NCI-H128 (cell line): Measurements from ENCODE around the gene CAMK2B.
"Not testable (repeated sequence)": the region's sequence is repeated elsewhere in the genome, so short reads cannot be mapped to it uniquely, and the experiment has no call there.

Experiments
- DNase-seq: peaks from one replicate; lab custom pipeline; 2025; ENCODE audit not compliant: unreplicated experiment; lab: John Stamatoyannopoulos, UW

Gene CAMK2B

GRCh38 chr7:44194562-44195145 lies 130.7 kb downstream of the CAMK2B start:
- no peak for DNase-seq

DNA sequence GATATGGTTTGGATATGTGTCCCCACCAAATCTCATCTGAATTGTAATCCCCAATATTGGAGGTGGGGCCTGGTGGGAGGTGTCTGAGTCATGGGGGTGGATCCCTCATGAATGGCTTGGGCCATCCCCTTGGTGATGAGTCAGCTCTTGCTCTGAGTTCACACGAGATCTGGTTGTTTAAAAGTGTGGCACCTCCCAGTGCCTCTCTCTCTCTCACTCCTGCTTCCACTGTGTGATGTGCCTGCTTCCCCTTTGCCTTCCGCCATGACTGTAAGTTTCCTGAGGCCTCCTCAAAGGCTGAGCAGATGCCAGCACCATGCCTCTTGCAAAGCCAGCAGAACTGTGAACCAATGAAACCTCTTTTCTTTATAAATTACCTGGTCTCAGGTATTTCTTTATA lies 131.3 kb downstream of the CAMK2B start:
- no peak for DNase-seq

- no peak for DNase-seq
These were observed 132.2 kb downstream of the CAMK2B start for GRCh38 chr7:44193011-44193802.

GRCh38 chr7:44191171-44191570 lies 134.2 kb downstream of the CAMK2B start:
- no peak for DNase-seq

DNA sequence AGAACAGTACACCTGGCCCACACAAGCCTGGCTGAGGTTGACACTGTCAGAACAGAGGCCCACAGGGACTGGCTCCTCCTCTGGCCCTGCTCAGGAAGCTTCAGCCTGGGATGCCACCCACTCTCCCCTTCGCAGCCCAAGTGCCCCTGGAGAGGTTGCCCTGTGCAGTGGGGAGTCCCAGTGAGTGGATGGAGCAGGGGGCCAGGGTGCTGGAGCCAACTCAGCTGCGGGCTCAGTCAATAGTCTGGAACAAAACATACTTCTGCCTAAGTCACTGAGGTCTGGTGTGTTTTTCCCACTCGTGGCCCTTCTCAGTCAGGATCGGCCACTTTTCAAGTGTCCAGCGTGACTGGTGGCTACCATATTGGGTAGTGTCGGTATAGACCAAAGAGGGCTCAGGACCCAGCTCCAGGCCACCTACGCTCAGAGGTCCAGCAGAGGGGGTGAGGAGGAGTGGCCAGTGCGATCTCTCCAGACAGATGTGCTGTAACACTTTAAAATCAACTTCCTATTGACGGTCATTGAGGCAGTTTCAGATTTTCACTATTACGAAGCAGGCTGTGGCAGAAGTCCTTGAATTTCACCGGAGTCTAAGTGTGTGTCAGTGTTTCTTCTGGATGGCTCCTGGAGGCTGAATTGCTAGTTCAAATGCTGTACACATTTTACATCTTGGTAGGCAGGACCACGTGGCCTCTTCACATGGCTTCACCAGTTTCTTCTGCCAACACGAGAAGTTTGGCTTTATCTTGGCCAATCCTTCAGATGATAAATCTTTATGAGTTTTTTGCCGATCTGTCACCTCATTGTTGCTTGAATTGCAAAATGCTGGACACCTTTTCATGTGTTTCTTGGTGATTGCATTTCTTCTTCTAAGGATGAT lies 135.2 kb downstream of the CAMK2B start:
- no peak for DNase-seq

GRCh38 chr7:44189286-44189992 lies 136.0 kb downstream of the CAMK2B start, which contains the start of gene GCK:
Gene GCK (minus strand): TSS chr7:44189439. CDS start chr7:44188953, 486 bp downstream.
- DNase-seq: no peak

DNA sequence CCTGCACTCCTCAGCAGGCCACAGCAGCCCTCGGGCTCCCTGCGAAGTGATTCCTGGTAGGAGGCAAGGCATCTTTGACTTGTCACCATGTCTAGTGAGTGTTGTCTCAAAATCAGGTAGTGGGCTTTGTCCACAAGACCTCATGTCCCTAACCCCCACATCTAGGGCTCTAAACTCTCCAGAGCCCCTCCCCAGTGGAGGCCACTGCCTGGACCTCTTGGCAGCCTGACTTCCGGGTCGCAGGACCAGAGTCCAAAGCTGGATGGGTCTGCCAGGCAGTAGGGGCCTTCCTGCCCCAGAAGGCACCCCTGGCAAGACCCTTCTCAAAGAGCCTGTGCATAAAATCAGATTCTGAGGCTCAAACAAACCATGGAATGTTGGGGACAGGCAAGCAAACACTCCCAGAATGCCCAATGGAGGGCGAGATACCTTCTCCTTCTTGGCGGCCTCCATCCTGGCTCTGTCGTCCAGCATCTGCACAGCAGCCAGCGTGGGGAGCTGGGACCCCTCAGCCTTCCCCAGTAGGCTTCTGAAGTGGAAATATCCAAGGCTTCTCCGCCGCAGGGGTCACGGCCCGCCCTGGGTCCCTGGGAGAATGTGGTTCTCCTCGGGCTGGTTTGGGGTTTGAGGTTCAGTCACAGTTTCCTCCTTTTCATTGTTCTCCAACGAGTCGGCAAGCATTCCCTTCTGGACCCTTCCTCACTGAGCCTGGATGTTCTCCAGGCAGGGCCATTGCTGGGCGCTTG lies 136.7 kb downstream of the CAMK2B start:
- no peak for DNase-seq

- DNase-seq: no peak
These were observed 137.6 kb downstream of the CAMK2B start for GRCh38 chr7:44187636-44188416.

- no peak for DNase-seq
These were observed 138.7 kb downstream of the CAMK2B start for GRCh38 chr7:44186736-44187135.

- DNase-seq: no peak
These were observed 139.7 kb downstream of the CAMK2B start for GRCh38 chr7:44185729-44186128.

DNA sequence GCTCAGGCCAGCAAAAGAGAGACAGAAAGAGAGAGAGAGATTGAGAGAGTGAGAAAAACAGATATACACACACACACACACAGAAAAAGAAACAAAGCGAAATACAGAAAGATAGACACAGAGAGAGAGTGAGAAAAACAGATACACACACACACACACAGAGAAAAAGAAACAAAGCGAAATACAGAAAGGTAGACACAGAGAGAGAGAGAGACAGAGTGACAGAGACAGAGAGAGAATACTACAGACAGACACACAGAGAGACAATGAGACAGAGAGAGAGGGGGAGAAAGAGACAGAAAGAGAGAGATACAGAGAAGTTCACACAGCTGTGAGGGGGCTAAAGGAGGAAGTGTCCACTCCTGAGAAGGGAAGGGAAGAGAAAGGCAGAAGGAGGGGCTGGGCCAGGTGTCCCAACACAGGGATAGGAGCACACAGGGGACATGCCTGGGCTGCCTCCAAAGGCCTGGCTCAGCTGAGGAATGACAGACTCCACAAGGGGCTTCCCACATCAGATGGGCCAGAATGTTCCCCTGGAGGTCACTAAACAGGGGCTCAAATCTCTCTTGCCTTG lies 140.4 kb downstream of the CAMK2B start:
- DNase-seq: no peak

DNA sequence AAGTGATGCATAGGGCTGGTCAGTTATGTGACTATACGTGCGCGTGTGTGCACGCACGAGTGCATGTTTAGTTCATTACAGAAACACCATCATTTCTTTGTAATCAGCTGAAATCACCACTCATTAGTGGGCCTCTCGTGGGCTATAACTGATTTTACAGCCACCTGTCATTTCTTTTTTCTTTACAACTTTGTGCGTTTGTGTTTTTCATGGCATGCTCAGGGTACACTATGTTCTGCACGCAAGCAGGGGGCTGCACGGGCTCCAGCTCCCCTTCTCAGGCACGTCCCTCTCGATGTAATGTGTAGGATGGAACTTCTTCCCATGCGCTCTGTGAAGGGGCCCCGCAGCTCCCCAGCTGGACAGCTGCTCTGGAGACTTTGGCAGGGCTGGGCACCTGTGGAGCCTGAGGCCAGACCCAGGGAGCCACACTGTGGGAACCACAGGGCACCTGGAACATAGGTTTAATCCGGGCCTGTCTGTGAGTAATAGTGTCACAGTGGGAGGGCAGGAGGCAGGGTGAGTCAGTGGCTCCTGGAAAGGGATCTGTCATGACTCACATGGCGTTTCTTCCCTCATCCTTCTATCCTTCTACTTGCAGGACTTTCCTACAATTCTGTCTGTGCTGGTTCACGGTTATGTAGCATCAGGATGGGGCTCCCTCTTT lies 141.1 kb downstream of the CAMK2B start:
- no peak for DNase-seq

- DNase-seq: no peak
These were observed 142.0 kb downstream of the CAMK2B start for GRCh38 chr7:44183386-44183785.

DNA sequence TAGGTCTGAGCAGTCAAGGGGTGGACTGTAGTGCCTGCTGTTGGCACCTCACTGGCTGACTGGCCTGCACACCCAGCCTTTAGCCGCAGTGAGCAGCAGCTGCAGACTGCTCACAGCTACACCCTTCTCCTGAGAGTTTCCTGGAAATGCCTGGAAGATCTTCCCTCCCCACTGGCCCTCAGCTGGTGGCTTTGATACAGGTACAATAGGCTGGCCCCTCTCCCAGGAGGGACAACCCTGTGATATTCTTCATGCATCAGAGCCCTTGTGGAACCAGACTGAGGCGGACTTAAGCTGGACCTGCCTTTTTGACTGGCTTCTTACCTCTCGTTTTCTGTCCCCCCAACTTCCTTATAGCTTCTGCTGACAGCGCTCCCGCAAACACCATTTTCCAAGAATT lies 142.6 kb downstream of the CAMK2B start:
- DNase-seq: no peak

- DNase-seq: no peak
These were observed 144.8 kb downstream of the CAMK2B start for GRCh38 chr7:44180631-44181030.

DNA sequence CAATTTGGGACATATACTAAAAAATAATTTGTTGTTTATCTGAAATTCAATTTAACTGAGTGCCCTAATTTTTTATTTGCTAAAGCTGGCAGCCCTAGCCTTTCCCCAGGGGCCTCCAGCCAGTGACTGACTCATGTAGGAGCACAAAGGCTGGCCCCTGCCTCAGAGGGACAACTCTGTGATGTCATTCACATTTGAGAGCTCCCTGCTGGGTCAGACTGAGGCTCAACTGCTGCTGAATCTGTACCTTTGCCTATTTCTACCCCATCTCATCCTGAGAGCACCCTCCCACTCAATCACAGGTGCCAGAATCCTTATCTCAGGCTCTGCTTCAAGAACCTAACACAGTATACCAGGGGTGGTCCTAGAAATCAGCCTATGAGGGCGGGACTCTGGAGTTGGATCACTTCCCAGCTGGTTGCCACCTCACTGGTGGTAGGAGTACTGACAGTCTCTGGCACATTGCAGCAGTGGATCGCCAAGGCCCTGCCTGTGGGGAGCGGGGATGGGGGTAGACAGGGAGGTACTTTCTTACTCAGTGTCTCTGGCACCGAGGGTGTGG lies 147.7 kb downstream of the CAMK2B start:
- no peak for DNase-seq

GRCh38 chr7:44176486-44176885 lies 148.9 kb downstream of the CAMK2B start:
- DNase-seq: no peak

DNA sequence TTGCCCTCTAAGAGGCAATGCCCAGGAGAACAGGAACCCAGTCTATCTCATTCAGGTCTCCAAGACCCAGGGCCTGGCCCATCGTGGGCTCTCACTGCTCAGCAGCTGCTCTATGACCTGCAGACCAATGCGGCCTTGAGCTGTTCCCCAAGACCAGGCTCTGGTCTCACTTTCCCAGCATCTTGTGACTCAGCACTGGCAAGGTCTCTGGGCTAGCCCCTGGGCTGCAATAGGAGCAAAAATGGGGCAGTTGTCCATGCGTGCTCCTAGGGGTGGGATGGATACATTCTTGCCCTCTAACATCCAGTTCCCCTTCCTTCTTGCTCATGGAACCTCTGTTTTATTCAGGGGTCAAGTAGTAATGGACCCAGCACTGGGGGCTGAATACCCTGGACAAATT lies 149.7 kb downstream of the CAMK2B start:
- DNase-seq: no peak

GRCh38 chr7:44174694-44174948 lies 150.8 kb downstream of the CAMK2B start:
- not testable (repeated sequence) for DNase-seq
